ENCODE data around the gene YEATS4.

DNA sequence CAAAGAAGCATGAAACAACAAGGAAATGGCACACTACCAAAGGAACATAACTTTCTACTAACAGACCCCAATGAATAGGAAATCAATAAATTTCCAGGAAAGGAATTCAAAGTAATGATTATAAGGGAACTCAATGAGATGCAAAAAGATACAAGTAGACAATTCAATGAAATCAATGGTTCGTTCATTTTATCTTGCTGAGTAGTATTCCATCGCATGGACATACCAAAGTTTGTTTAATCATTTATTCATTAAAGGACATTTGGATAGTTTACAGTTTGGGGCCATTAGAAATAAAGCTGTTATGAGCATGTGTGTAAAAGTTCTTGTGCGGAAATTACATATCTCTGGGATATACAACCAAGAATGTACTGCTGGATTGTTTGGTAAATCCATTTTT is 46.3 kb upstream of the YEATS4 start:
- TF ChIP-seq, protein P1, sequence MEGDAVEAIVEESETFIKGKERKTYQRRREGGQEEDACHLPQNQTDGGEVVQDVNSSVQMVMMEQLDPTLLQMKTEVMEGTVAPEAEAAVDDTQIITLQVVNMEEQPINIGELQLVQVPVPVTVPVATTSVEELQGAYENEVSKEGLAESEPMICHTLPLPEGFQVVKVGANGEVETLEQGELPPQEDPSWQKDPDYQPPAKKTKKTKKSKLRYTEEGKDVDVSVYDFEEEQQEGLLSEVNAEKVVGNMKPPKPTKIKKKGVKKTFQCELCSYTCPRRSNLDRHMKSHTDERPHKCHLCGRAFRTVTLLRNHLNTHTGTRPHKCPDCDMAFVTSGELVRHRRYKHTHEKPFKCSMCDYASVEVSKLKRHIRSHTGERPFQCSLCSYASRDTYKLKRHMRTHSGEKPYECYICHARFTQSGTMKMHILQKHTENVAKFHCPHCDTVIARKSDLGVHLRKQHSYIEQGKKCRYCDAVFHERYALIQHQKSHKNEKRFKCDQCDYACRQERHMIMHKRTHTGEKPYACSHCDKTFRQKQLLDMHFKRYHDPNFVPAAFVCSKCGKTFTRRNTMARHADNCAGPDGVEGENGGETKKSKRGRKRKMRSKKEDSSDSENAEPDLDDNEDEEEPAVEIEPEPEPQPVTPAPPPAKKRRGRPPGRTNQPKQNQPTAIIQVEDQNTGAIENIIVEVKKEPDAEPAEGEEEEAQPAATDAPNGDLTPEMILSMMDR (IDR thresholded peaks at IDR 0.05; ENCODE audit: poor library complexity), result no peak
- TF ChIP-seq EZH2 (IDR thresholded peaks at IDR 0.05; ENCODE audit: borderline replicate concordance) (no peak), EZH2phosphoT487 (IDR thresholded peaks at IDR 0.05; ENCODE audit: low read depth, severe bottlenecking, unreplicated experiment) (no peak)
